SK-N-MC (cell line): ENCODE results near the gene TGDS.

Source experiments
- EZH2 ChIP-seq: fragments of 200-600 bp; sonication (generic); IDR thresholded peaks from one replicate; pipeline ENCODE4 v1.6.1; 2017; ENCODE audit warnings: antibody characterized with exemption
- POLR2AphosphoS5 ChIP-seq: IDR thresholded peaks from 2 replicates; pipeline ENCODE4 v1.6.1; 2012; ENCODE audit warnings: mild to moderate bottlenecking, low read depth, low read length, borderline replicate concordance

- no peak for TF ChIP-seq POLR2AphosphoS5
- no peak for TF ChIP-seq EZH2
Measured at GRCh38 chr13:94598281-94598680, 2.3 kb upstream of the TGDS start.
